GM18526 (cell line): ENCODE measurements around the gene IL13.

Source experiments
- POLR2A ChIP-seq: IDR thresholded peaks from 3 replicates; pipeline ENCODE4 v1.6.1; 2011; ENCODE audit not compliant: insufficient read length; ENCODE audit errors: extremely low read depth

IL13 gene

DNA sequence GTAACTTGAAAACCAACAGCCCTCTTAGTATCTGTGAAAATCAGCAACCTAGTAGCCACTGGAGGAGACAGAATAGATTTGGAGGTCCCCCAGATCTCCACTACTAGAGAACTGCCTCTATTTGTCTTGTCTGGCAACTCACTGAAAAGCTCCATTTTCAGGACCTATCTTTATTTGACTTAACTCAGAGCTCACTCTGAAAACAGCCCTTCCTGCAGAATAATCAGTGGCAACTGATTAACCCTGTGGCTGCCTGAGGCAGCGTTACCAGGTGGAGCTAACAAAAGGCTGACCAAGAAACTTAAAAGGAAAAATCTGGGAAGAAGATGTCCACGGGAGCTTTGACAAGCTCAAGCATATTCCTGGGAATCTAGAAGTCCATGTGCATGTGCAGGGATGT, 10.5 kb upstream of the IL13 start:
- TF ChIP-seq POLR2A = no peak

DNA sequence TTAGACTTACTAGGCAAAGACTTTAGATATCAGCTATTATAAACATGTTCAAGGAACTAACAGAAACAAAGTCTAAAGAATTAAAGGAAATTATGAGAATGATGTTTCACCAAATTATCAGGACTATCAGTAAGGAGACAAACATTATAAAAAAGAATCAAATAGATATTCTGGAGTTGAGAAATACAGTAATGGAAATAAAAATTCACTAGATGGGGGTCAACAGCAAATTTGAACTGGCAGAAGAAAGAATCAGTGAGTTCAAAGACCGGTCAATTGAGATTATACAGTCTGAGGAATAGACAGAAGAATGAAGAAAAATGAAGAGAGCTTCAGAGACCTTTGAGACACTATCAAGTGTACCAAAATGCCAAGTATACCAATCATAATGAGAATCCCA, 9.6 kb upstream of the IL13 start:
- TF ChIP-seq POLR2A = no peak

DNA sequence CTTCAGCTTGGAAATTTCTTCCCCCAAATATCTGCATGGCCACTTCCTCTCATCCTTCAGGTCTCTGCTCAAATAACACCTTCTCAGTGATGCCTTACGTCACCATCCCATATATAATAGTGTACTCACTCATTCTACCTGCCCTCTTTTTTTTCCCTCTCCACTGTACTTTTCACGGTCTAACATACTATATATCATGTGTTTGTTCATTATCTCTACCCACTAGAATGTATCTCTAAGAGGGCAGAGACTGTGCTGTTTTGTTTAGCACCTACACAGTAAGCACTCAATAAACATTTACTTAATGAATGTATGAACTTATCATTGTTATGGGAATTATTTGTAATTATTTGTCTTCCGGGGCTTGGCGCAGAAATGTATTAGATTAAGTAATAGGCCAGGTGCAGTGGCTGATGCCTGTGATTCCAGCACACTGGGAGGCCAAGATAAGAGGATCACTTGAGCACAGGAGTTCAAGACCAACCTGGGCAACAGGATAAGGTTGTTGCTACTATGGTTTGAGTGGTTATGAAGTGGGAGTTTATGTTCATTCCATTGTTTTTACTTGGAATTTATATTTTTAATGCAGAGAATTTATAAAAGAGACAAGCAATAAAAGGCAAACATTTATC, 6.0 kb upstream of the IL13 start:
- no peak for TF ChIP-seq POLR2A

DNA sequence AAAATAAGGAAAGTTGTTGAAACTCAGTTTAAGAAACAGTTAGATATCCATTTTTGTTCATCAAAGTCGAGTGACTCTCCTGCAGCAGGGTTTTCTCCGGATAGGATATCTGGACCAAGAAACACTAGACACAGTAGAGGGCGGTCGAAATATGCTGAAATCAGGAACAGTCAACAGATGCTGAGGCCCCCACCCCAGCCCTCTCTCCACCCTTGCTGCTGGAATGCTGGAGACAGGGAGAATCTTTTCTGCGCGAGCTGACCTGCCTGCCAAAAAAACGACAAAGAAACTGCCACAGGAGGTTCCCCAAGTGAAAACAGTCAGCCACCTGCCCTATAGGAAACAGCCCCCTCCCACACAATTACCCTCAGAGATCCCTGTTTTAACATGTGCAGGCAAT, 4.3 kb upstream of the IL13 start:
- TF ChIP-seq POLR2A = no peak

DNA sequence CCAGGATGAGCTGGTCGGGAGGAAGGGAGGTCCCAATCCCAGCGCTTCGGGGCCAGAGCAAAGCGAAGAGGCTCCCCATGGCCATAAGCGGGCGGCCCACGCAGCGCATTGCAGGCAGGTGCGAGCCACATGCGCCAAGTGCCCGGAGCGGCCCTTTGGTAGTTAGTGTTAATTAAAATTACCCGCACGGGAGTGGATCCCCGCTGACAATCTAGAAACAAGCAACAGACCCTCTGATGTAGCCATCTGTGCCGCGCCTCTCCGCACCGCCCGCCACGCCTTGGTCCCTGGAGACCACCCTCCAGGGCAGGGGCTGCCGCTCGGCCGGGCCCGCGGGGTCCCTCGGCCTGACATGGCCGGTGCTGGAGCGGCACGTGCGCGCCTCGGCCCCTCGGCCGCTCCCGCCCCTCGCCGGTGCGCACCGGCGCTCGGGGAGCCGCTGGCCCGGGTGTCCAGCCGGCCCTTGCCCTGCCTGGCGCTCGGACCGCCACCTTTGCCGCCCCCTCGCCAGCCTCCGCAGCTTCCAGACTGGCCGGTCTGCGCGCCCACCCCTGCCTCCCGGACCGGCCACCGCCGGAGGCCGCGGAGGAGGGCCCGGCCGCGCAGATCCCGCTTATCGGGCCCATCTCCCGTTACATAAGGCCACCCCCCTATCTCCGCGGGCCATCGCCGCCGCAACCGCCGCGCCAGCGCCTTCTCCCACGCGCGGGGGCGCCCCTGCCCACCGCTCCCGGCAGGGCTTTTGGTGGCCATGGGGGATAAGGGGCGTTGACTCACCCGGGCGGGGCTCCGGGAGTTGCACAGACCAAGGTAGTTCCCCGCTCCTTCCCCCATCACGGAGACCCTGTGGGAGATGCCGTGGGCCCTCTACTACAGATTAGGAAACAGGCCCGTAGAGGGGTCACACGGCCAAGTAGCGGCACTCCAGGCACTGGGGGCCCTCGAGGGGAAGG, 1.9 kb upstream of the IL13 start:
- no peak for TF ChIP-seq POLR2A

DNA sequence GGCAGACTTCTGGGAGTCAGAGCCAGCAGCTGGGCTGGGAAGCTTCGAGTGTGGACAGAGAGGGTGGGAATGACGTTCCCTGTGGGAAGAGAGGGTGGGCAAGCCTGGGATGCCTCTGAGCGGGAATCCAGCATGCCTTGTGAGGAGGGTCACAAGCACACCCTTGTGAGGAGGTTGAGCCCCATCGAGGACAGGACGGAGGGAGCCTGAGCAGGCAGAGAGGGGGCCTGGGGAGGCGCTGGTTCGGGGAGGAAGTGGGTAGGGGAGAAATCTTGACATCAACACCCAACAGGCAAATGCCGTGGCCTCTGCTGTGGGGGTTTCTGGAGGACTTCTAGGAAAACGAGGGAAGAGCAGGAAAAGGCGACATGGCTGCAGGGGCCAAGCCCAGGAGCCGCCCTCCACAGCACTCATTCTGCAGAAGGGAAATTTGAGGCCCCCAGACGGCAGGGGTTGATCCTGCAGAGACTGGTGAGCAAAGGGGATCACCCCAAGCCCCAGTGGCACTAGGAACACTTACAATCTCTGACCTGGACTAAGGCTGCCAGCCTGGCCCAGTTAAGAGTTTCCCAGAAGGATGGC, 1.1 kb upstream of the IL13 start:
- no peak for TF ChIP-seq POLR2A

DNA sequence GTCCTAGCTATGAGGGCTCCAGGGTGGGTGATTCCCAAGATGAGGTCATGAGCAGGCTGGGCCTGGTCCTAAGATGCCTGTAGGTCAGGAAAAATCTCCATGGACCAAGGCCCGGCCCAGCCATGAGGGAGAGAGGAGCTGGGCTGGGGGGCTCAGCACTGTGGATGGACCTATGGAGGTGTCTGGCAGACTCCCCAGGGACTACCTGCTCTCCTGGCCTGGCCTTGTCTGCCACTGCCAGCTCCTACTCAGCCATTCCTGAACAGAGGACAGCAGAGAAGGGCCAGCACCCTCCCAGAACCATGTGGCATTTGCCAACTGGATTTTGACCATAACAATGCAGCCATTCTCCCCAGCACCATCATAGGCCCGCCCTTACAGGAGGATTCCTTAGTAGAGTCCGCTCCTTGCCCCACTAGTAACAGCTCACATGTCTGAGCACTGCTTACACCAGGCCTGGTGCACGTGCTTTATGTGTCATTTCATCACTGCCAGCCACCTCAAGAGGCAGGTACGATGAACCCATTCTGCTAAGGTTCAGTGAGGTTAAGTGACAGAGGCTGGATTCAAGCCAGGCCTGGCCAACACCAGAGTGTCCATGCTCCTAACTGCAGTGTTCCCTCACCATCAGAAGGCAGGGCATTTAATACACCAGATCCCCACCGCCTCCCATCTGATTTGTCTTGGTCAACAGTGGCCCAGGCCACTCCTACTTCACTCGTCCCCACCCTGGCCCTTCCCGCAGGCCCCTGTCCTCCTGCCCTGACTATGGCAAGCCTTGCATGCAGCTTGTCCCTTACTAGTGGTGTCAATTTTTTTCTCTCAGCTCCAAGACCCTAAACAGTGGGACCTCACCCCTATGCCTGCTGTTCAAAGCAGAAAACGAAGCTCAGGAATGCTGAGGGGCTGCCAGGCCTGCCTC, 669 bp downstream of the IL13 start:
- no peak for TF ChIP-seq POLR2A

DNA sequence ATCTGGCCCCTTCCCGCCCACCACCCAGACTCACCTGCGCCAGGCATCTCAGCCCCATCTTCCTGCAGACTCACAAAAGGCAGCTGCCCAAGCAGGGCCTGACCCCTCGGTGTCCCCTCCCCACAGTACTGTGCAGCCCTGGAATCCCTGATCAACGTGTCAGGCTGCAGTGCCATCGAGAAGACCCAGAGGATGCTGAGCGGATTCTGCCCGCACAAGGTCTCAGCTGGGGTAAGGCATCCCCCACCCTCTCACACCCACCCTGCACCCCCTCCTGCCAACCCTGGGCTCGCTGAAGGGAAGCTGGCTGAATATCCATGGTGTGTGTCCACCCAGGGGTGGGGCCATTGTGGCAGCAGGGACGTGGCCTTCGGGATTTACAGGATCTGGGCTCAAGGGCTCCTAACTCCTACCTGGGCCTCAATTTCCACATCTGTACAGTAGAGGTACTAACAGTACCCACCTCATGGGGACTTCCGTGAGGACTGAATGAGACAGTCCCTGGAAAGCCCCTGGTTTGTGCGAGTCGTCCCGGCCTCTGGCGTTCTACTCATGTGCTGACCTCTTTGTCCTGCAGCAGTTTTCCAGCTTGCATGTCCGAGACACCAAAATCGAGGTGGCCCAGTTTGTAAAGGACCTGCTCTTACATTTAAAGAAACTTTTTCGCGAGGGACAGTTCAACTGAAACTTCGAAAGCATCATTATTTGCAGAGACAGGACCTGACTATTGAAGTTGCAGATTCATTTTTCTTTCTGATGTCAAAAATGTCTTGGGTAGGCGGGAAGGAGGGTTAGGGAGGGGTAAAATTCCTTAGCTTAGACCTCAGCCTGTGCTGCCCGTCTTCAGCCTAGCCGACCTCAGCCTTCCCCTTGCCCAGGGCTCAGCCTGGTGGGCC, 1.9 kb downstream of the IL13 start:
- no peak for TF ChIP-seq POLR2A

DNA sequence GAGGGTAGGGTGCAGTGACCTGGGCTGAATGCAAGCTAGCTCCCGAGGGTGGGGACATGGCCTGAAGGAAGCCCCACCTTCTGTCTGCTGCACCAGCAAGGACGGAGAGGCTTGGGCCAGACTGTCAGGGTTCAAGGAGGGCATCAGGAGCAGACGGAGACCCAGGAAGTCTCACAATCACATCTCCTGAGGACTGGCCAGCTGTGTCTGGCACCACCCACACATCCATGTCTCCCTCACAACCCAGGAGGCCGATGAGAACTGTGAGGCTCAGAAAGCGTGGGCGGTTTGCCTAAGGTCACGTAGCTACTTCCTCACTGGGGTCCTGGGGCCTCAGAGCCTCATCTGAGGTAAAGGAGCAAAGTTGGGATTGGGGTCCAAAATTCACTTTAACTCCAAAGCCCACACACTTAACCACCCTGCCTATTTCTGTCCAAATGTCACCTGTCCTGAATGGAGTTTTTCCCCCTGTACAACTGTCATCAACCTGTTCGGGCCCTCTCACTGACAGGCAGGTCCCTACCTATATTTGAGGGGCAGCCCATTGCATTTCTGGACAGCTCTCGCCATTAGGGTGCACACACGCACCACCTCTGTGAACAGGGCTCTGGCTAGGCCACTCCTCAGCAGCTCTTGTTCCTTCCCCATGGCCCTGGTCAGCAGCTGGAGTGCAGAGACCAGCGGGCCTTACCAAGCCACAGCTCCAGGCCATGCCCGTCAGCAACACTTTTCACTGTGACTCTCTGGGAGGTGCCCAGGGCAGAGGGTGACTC, 3.4 kb downstream of the IL13 start:
- TF ChIP-seq POLR2A = peak; percentile 32

DNA sequence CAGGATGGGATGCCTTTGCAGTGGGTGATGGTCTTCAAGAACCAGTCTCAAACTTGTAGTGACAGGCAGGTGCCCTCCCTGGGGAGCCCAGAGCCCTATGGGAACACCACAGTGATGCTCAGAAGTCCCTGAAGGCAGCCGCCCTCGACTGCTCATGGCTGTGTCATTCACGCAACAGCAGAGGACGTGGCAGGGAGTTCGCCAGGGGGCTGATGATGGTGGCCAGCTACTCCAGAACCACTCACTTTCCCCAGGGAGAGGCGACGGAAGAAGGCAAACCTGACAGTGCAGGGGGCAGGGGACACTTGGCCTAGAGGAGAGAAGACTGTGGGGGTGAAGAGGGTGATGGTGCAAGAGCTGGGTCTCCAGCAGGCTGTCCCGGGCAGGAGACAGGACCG, 4.0 kb downstream of the IL13 start:
- TF ChIP-seq POLR2A = no peak

DNA sequence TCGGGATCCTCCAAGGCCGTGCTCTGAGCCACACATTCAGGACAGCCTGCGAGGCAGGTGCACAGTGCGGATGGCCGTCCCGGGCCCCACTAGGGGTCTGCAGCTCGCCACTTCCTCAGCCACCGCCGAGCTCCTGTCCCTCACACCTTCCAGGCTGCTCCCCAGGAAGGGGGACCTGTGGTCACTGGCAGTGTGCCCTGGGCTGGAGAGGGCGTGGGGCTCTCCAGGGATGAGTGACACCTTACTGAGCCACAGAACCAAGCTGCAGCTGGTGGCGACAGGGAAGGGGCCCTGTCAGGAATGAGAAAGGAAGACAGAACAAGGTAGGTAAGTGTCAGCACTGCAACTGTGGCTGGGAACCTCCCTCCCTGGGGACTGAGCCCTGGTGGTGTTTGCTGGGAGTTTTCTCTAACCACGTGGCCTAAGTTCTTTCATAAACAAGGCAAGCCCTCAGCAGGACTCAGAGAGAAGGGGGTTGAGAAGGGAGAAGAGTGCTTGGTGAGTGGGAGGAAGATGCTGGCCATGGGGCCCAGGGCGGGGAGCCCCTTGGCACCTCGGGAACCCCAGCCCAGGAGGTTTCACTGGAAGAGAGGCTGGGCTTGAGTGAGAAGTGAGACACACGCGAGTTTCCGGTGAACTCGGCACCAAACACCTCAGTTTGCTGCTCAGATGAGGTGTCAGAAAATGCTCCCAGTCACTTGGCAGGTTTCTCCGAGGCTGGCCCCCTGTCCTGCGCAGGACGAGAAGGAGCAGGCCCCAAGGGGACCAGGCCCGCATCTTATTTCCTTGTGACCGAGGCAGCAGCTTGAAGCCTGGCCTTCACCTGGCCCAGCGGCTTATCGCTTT, 5.2 kb downstream of the IL13 start:
- peak; percentile 61 for TF ChIP-seq POLR2A
